ENCODE measurements around the gene CD52.

CD52 gene

GRCh38 chr1:26317612-26318337 is at the start of gene CD52:
Gene CD52, plus strand, starts transcription at chr1:26317958. Its CDS starts 60 bp downstream, at chr1:26318018.
- DNase-seq (ENCODE audit: low read depth in 1 of 2, low spot score in 1 of 2) = peak in 1 of 2 donors; percentile 59

GRCh38 chr1:26268290-26269197 is 49.2 kb upstream of the CD52 start:
- DNase-seq (ENCODE audit: low read depth in 1 of 2, low spot score in 1 of 2) = no peak

GRCh38 chr1:26269198-26269550 is 48.6 kb upstream of the CD52 start:
- DNase-seq (ENCODE audit: low read depth in 1 of 2, low spot score in 1 of 2) = no peak

- no peak for DNase-seq (ENCODE audit: low read depth in 1 of 2, low spot score in 1 of 2)
Observed at GRCh38 chr1:26274801-26275425, 42.8 kb upstream of the CD52 start.

- DNase-seq (ENCODE audit: low read depth in 1 of 2, low spot score in 1 of 2) = peak in 1 of 2 donors; percentile 80
Observed at GRCh38 chr1:26275580-26276431, 42.0 kb upstream of the CD52 start.

GRCh38 chr1:26276432-26276838 is 41.3 kb upstream of the CD52 start:
- no peak for DNase-seq (ENCODE audit: low read depth in 1 of 2, low spot score in 1 of 2)

GRCh38 chr1:26277261-26277661 is 40.5 kb upstream of the CD52 start:
- DNase-seq (ENCODE audit: low read depth in 1 of 2, low spot score in 1 of 2) = no peak

- no peak for DNase-seq (ENCODE audit: low read depth in 1 of 2, low spot score in 1 of 2)
Observed at GRCh38 chr1:26277719-26278118, 40.0 kb upstream of the CD52 start.

GRCh38 chr1:26278303-26278702 is 39.5 kb upstream of the CD52 start:
- DNase-seq (ENCODE audit: low read depth in 1 of 2, low spot score in 1 of 2) = no peak

GRCh38 chr1:26278724-26279455 is 38.9 kb upstream of the CD52 start:
- DNase-seq (ENCODE audit: low read depth in 1 of 2, low spot score in 1 of 2) = peak in 1 of 2 donors; percentile 58

GRCh38 chr1:26279456-26280332 is 38.1 kb upstream of the CD52 start, which contains the start of gene SH3BGRL3:
Gene SH3BGRL3, plus strand, starts transcription at chr1:26280086. Its CDS starts 70 bp downstream, at chr1:26280156.
- DNase-seq (ENCODE audit: low read depth in 1 of 2, low spot score in 1 of 2) = peak; percentile 53 to 79

GRCh38 chr1:26280333-26281042 is 37.3 kb upstream of the CD52 start:
- no peak for DNase-seq (ENCODE audit: low read depth in 1 of 2, low spot score in 1 of 2)

GRCh38 chr1:26281091-26281958 is 36.4 kb upstream of the CD52 start:
- no peak for DNase-seq (ENCODE audit: low read depth in 1 of 2, low spot score in 1 of 2)

- DNase-seq (ENCODE audit: low read depth in 1 of 2, low spot score in 1 of 2) = no peak
Observed at GRCh38 chr1:26281971-26282370, 35.8 kb upstream of the CD52 start.

GRCh38 chr1:26282401-26282918 is 35.3 kb upstream of the CD52 start:
- no peak for DNase-seq (ENCODE audit: low read depth in 1 of 2, low spot score in 1 of 2)

GRCh38 chr1:26283279-26283853 is 34.4 kb upstream of the CD52 start:
- DNase-seq (ENCODE audit: low read depth in 1 of 2, low spot score in 1 of 2) = no peak
